A673 (cell line): Measurements from ENCODE around the gene NBPF3. TPM values are rescaled to one million over a fixed set of nuclear protein-coding genes. Genes with fewer than 3 reads are reported as not detected.

Experiments used
- BruUV-seq: library from RNA; stranded (reverse); fragments of 400-500 nt; replicated peaks from 2 replicates; lab custom pipeline; 2021; lab: Mats Ljungman, UMichigan
- CTCF ChIA-PET: fragments of 300-600 bp; sonication (Branson Sonifier 250); formaldehyde crosslinking; loops from one replicate; lab custom pipeline; 2022; ENCODE audit warnings: antibody characterized with exemption; lab: Charles Lee
- POLR2A ChIA-PET: fragments of 300-600 bp; sonication (Branson Sonifier 250); formaldehyde crosslinking; loops from one replicate; lab custom pipeline; 2022; ENCODE audit warnings: antibody characterized with exemption; ENCODE audit not compliant: low non-redundant PET; lab: Charles Lee
- DNase-seq: peaks from one replicate; pipeline ENCODE4 v3.0.0-alpha.2; 2015; ENCODE audit warnings: low spot score
- H3K27ac ChIP-seq: fragments of 200-600 bp; sonication (generic); 2 replicates; pipeline ENCODE4 v1.5.1; 2016; ENCODE audit warnings: mixed run types, low read depth, mild to moderate bottlenecking, mixed read lengths, antibody characterized with exemption, low read length; ENCODE audit not compliant: poor library complexity, severe bottlenecking
- H3K27me3 ChIP-seq: fragments of 200-600 bp; sonication (generic); replicated peaks from 2 replicates; pipeline ENCODE4 v1.6.1; 2017; ENCODE audit warnings: mixed run types, low read depth, mild to moderate bottlenecking, mixed read lengths, antibody characterized with exemption, low read length; ENCODE audit not compliant: insufficient read depth, poor library complexity
- H3K36me3 ChIP-seq: fragments of 200-600 bp; sonication (generic); 2 replicates; pipeline ENCODE4 v1.6.1; 2016; ENCODE audit warnings: mixed run types, mild to moderate bottlenecking, mixed read lengths, antibody characterized with exemption, low read length; ENCODE audit not compliant: insufficient read depth, poor library complexity, severe bottlenecking
- H3K4me1 ChIP-seq: fragments of 200-600 bp; sonication (generic); 2 replicates; pipeline ENCODE4 v1.6.1; 2017; ENCODE audit warnings: mixed run types, mild to moderate bottlenecking, mixed read lengths, antibody characterized with exemption, low read length; ENCODE audit not compliant: insufficient read depth, poor library complexity, severe bottlenecking
- H3K4me3 ChIP-seq: fragments of 200-600 bp; sonication (generic); 2 replicates; pipeline ENCODE4 v1.5.1; 2016; ENCODE audit warnings: low read depth, mixed run types, mild to moderate bottlenecking, mixed read lengths, low read length; ENCODE audit not compliant: poor library complexity, severe bottlenecking
- H3K9me3 ChIP-seq: fragments of 200-600 bp; sonication (generic); 2 replicates; pipeline ENCODE4 v1.6.1; 2016; ENCODE audit warnings: mixed run types, low read depth, mild to moderate bottlenecking, mixed read lengths, antibody characterized with exemption, low read length; ENCODE audit not compliant: poor library complexity, severe bottlenecking
- EZH2 ChIP-seq: fragments of 200-600 bp; sonication (generic); IDR thresholded peaks from 2 replicates; pipeline ENCODE4 v1.6.1; 2017; ENCODE audit warnings: borderline replicate concordance, low read depth, mild to moderate bottlenecking, mixed read lengths, antibody characterized with exemption, low read length; ENCODE audit not compliant: poor library complexity, severe bottlenecking
- intact Hi-C: fragments of 100-400 bp; cut with micrococcal nuclease; formaldehyde crosslinking; loops from one replicate; pipeline ENCODE4 v1.10.0; 2022; ENCODE audit not compliant: unreplicated experiment
- total RNA-seq: library from RNA; stranded (reverse); gene quantifications from 2 replicates; pipeline ENCODE4 v1.2.3, GENCODE V29; 2021
- TF ChIP-seq, protein P1 (sequence below): fragments of 300-800, 200-600 bp; sonication (generic); conservative IDR thresholded peaks from 2 replicates; pipeline ENCODE4 v1.5.1; 2017; ENCODE audit warnings: low read depth, mild to moderate bottlenecking, antibody characterized with exemption, low read length, moderate library complexity, mixed read lengths

NBPF3 gene
- total RNA-seq, 1 experiment from 2014 or later, result 12.9 TPM

DNA sequence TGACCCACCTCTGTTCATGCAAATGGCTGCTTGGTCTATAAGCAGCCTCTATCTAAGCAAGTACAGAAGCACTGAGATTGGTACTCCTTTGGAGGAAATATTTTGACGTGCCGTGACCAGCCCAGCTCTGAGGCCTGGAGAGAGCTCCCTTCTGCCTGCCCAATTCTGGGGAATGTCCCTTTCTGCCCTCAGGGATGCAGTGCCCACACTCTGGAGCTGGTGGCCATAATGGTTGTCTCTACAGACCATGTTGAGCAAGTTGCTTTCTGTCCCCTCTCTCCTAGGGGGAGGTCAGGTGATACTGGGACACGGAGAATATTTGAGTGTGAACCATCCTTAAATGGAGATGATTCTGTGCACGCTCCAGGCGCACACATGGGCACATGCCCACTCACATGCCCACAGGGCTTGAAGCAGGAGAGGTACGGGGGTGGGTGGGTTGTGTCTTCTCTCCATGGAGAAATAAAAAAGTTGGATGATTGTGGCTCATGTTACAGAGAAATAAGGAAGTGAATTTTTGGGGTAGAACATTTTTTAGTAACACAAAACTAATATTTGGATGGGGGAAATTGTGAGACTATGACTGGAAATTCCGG lies 55.4 kb downstream of the NBPF3 start:
- POLR2A ChIA-PET, result interaction anchor here (0.6 kb wide), 1 partner anchor 28 kb away, joined by 3 read pairs; no protein-coding TSS in a partner anchor
- Histone ChIP-seq H3K4me1 (peaks cover 19% of the 10 kb centered on the region), H3K4me3 (no peak overlapping the region), H3K27me3 (no peaks in the 10 kb centered on the region), H3K27ac (no peak overlapping the region), H3K36me3 (no peaks in the 10 kb centered on the region), H3K9me3 (peaks cover 5% of the 10 kb centered on the region)
- BruUV-seq, result no TSS peak
- CTCF ChIA-PET, result no interaction called here
- DNase-seq, result no peak
- intact Hi-C loops, result no loop called here
- TF ChIP-seq, protein P1, sequence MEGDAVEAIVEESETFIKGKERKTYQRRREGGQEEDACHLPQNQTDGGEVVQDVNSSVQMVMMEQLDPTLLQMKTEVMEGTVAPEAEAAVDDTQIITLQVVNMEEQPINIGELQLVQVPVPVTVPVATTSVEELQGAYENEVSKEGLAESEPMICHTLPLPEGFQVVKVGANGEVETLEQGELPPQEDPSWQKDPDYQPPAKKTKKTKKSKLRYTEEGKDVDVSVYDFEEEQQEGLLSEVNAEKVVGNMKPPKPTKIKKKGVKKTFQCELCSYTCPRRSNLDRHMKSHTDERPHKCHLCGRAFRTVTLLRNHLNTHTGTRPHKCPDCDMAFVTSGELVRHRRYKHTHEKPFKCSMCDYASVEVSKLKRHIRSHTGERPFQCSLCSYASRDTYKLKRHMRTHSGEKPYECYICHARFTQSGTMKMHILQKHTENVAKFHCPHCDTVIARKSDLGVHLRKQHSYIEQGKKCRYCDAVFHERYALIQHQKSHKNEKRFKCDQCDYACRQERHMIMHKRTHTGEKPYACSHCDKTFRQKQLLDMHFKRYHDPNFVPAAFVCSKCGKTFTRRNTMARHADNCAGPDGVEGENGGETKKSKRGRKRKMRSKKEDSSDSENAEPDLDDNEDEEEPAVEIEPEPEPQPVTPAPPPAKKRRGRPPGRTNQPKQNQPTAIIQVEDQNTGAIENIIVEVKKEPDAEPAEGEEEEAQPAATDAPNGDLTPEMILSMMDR, result no peak
- no peak for TF ChIP-seq EZH2

DNA sequence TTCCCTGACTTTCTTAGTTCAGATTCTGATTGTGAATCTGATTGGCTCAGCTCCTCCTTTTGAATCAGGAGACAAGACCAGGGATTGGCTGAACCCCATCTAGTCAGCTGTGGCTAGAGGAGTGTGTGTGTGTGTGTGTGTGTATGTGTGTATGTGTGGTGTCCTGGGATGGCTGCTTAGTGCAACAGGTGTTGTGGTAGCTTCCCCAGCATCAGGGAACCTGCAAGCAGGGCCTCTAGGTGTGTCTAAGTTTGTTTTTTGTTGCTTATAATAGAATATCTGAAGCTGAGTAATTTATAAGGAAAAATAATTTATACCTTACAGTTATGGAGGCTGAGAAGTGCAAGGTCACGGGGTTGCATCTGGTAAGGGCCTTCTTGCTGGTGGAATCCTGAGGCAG lies 56.1 kb downstream of the NBPF3 start:
- intact Hi-C loops, result no loop called here
- no peak overlapping the region for H3K4me3 ChIP-seq
- no peak overlapping the region for H3K27ac ChIP-seq
- no peak for TF ChIP-seq EZH2
- TF ChIP-seq, protein P1, result no peak
- no TSS peak for BruUV-seq
- no peaks in the 10 kb centered on the region for H3K9me3 ChIP-seq
- CTCF ChIA-PET, result interaction anchor here (0.6 kb wide), 1 partner anchor 136 kb away, joined by 5 read pairs; no protein-coding TSS in a partner anchor
- peaks cover 16% of the 10 kb centered on the region for H3K4me1 ChIP-seq
- POLR2A ChIA-PET, result no interaction called here
- no peaks in the 10 kb centered on the region for H3K27me3 ChIP-seq
- DNase-seq, result no peak
- no peaks in the 10 kb centered on the region for H3K36me3 ChIP-seq

DNA sequence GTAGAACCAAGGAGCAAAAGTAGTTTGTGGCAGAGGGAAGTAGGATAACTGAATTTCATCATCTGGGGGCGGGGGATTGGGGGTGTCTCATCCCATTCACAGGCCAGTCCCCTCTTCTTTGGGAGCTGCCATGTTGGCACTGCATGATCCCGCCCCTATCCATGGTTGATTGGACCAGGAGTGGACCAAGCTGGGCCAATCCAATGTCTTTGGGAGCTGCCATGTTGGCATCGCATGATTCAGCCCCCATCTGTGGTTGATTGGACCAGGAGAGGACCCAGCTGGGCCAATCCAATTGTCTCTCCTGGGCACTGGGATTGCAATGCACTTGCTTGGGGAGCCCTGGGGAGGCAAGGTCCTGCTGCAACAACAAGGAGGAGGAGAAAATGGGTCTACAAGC lies 56.9 kb downstream of the NBPF3 start:
- CTCF ChIA-PET, result no interaction called here
- POLR2A ChIA-PET, result no interaction called here

More for the DNA sequence above, 56.9 kb downstream of the NBPF3 start:
- TF ChIP-seq, protein P1, result no peak
- no peak for TF ChIP-seq EZH2
- H3K4me1 ChIP-seq, result peaks cover 7% of the 10 kb centered on the region
- no peak for DNase-seq
- BruUV-seq, result no TSS peak
- no peaks in the 10 kb centered on the region for H3K27me3 ChIP-seq
- H3K9me3 ChIP-seq, result no peaks in the 10 kb centered on the region
- intact Hi-C loops, result no loop called here
- no peaks in the 10 kb centered on the region for H3K36me3 ChIP-seq
- H3K27ac ChIP-seq, result no peak overlapping the region
- H3K4me3 ChIP-seq, result no peak overlapping the region
